PC-3 (cell line): ENCODE data around the gene PCNX2. TPM values are rescaled to one million over a fixed set of nuclear protein-coding genes. Genes with fewer than 3 reads are reported as not detected.

Experiments used
- ATAC-seq: fragments of 200-7000 bp; cut with Tn5 transposase; 2 replicates; pipeline ENCODE4 v1.9.1; 2020; ENCODE audit warnings: mild to moderate bottlenecking, moderate library complexity
- BruUV-seq: library from RNA; stranded (reverse); fragments of 400-500 nt; replicated peaks from 2 replicates; lab custom pipeline; 2021; lab: Mats Ljungman, UMichigan
- CTCF ChIA-PET: fragments of 300-600 bp; sonication (Branson Sonifier 250); formaldehyde crosslinking; loops from one replicate; lab custom pipeline; 2022; ENCODE audit warnings: antibody characterized with exemption; lab: Charles Lee
- POLR2A ChIA-PET: fragments of 300-600 bp; sonication (Branson Sonifier 250); formaldehyde crosslinking; loops from one replicate; lab custom pipeline; 2022; ENCODE audit warnings: antibody characterized with exemption; ENCODE audit not compliant: unreplicated experiment; lab: Charles Lee
- DNase-seq: peaks from one replicate; pipeline ENCODE4 v3.0.0-alpha.2; 2015
- H2AFZ ChIP-seq: fragments of 300-600 bp; sonication (generic); 2 replicates; pipeline ENCODE4 v1.6.0; 2016; ENCODE audit warnings: antibody characterized with exemption, low read length
- H3F3A ChIP-seq: fragments of 300-600 bp; sonication (generic); one replicate; pipeline ENCODE4 v1.6.0; 2017; ENCODE audit warnings: antibody characterized with exemption, low read length, control low read depth, mild to moderate bottlenecking; ENCODE audit not compliant: unreplicated experiment
- H3K27ac ChIP-seq: fragments of 300-600 bp; sonication (generic); 2 replicates; pipeline ENCODE4 v1.5.1; 2016; ENCODE audit warnings: mild to moderate bottlenecking, low read length
- H3K27me3 ChIP-seq: fragments of 300-600 bp; sonication (generic); 2 replicates; pipeline ENCODE4 v1.6.1; 2016; ENCODE audit warnings: low read length, mixed read lengths
- H3K36me3 ChIP-seq: fragments of 300-600 bp; sonication (generic); 2 replicates; pipeline ENCODE4 v1.6.1; 2016; ENCODE audit warnings: low read depth, mixed run types, low read length, mixed read lengths
- H3K4me1 ChIP-seq: fragments of 300-600 bp; sonication (generic); 2 replicates; pipeline ENCODE4 v1.5.1; 2016; ENCODE audit warnings: low read length; ENCODE audit not compliant: insufficient read depth
- H3K4me2 ChIP-seq: fragments of 300-600 bp; sonication (generic); 2 replicates; pipeline ENCODE4 v1.6.0; 2016; ENCODE audit warnings: low read length
- H3K4me3 ChIP-seq: fragments of 300-600 bp; sonication (generic); 2 replicates; pipeline ENCODE4 v1.5.1; 2016; ENCODE audit warnings: mild to moderate bottlenecking, low read length, mixed read lengths
- H3K79me2 ChIP-seq: fragments of 300-600 bp; sonication (generic); 2 replicates; pipeline ENCODE4 v1.6.1; 2017; ENCODE audit warnings: low read length, mixed read lengths
- H3K9ac ChIP-seq: fragments of 300-600 bp; sonication (generic); 2 replicates; pipeline ENCODE4 v1.6.0; 2016; ENCODE audit warnings: mild to moderate bottlenecking, low read length
- H3K9me2 ChIP-seq: fragments of 300-600 bp; sonication (generic); replicated peaks from 2 replicates; pipeline ENCODE4 v1.6.1; 2016; ENCODE audit warnings: mixed run types, low read length, mixed read lengths
- H3K9me3 ChIP-seq: fragments of 300-600 bp; sonication (generic); 2 replicates; pipeline ENCODE4 v1.6.1; 2016; ENCODE audit warnings: low read length, mixed read lengths
- H4K20me1 ChIP-seq: fragments of 300-600 bp; sonication (generic); 2 replicates; pipeline ENCODE4 v1.6.1; 2016; ENCODE audit warnings: low read length, mixed read lengths
- CTCF ChIP-seq: fragments of 300-600 bp; sonication (generic); conservative IDR thresholded peaks from 2 replicates; pipeline ENCODE4 v1.5.1; 2017; ENCODE audit warnings: antibody characterized with exemption, low read depth, mild to moderate bottlenecking, low read length
- EZH2 ChIP-seq: fragments of 300-600 bp; sonication (generic); IDR thresholded peaks from one replicate; pipeline ENCODE4 v1.6.1; 2017; ENCODE audit warnings: antibody characterized with exemption, mild to moderate bottlenecking, low read length; ENCODE audit not compliant: unreplicated experiment
- EZH2phosphoT487 ChIP-seq: fragments of 300-600 bp; sonication (generic); IDR thresholded peaks from 2 replicates; pipeline ENCODE4 v1.6.1; 2018; ENCODE audit warnings: mild to moderate bottlenecking, antibody characterized with exemption, low read length, borderline replicate concordance
- intact Hi-C: fragments of 100-400 bp; cut with micrococcal nuclease; formaldehyde crosslinking; loops from 2 replicates; pipeline ENCODE4 v1.9.0; 2023
- total RNA-seq: library from RNA; depleted of rRNA; stranded (reverse); fragments of >200 nt; gene quantifications from 2 replicates; pipeline ENCODE4 v1.2.3, GENCODE V29; 2014

PCNX2 gene
- total RNA-seq, 1 experiment from 2014 or later, result 17.3 TPM

DNA sequence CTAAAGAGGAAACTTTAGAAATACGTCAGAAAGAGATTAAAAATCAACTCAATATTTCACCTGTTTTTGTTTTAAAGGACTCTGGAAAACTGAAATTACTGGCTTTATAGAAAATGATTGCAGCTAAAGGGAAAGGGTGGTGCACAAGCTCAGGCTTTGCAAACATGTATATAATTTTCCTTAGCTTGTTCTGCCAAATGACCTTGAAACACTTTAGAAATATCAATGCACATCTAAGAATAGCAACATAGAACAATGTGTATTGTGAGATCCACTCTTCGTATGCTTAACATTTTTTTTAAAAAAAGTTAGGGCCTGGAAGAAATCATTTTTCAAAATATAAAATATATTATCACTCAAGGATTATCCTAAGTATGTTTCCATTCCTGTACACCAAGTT is 201.3 kb downstream of the PCNX2 start:
- BruUV-seq, result no TSS peak
- H3K4me1 ChIP-seq, result peaks cover 7% of the 10 kb centered on the region
- H2AFZ ChIP-seq, result no peak overlapping the region
- H3K27ac ChIP-seq, result no peak overlapping the region
- no peak overlapping the region for H3K9ac ChIP-seq
- no peaks in the 10 kb centered on the region for H3F3A ChIP-seq
- no peak overlapping the region for H3K4me2 ChIP-seq
- DNase-seq (no peak), ATAC-seq (no peak)
- ChIA-PET POLR2A (no interaction called here), CTCF (no interaction called here)
- TF ChIP-seq EZH2, result no peak
- no peak for TF ChIP-seq EZH2phosphoT487
- TF ChIP-seq CTCF, result no peak
- H3K27me3 ChIP-seq, result no peaks in the 10 kb centered on the region
- H3K4me3 ChIP-seq, result no peak overlapping the region
- no peaks in the 10 kb centered on the region for H3K9me3 ChIP-seq
- no peaks in the 10 kb centered on the region for H4K20me1 ChIP-seq
- no peaks in the 10 kb centered on the region for H3K9me2 ChIP-seq
- intact Hi-C loops, result no loop called here
- H3K36me3 ChIP-seq, result 0 out of 2 replicates have a peak, but pooled peaks cover 7% of the 10 kb centered on the region
- no peaks in the 10 kb centered on the region for H3K79me2 ChIP-seq

DNA sequence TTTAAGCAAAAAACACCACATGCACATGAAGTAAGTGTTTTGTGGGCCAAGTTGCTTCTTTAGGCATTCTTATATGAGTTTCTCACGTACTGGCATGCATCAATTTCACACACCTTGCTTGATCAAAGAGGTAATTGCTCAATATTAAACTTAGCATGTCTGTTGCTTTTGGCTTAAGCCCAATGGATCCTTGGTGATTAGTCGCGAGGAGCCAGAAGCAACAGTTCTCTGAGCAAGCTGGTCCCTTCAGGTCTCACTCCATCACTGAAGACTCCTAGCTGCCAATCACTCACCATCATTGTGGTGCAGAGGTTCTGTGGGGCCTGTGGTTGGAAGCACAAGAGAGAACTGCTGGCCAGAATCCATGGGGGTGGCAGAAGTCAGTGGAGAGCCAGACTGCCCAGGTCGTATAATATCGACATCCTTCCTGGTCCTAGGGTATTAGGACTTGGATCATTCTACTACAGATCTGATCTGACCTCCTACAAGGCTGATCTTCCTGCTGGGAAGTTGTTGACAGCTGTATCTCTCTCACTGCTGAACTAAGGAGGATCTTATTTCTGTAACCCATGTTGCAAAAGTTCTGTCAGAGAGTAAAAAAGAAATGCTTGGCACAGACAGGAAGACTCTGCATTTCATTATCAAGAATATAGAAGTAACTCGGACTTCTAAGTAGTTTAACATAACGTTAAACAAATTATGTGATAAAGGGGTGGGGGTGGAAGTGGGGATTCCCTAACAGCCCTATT is 204.6 kb downstream of the PCNX2 start:
- ChIA-PET CTCF (no interaction called here), POLR2A (no interaction called here)
- Histone ChIP-seq H3K79me2 (no peaks in the 10 kb centered on the region), H4K20me1 (no peaks in the 10 kb centered on the region), H2AFZ (no peak overlapping the region), H3K9me2 (no peaks in the 10 kb centered on the region), H3K9ac (no peak overlapping the region), H3K27ac (no peak overlapping the region), H3K9me3 (no peaks in the 10 kb centered on the region), H3K4me3 (no peak overlapping the region), H3K4me1 (peaks cover 12% of the 10 kb centered on the region), H3K36me3 (0 out of 2 replicates have a peak, but pooled peaks cover 7% of the 10 kb centered on the region), H3K27me3 (no peaks in the 10 kb centered on the region), H3K4me2 (no peak overlapping the region), H3F3A (peaks cover 2% of the 10 kb centered on the region)
- TF ChIP-seq EZH2 (no peak), EZH2phosphoT487 (no peak), CTCF (no peak)
- DNase-seq (no peak), ATAC-seq (no peak)
- intact Hi-C loops, result no loop called here
- no TSS peak for BruUV-seq

GRCh38 chr1:233089251-233089650 is 206.3 kb downstream of the PCNX2 start:
- Histone ChIP-seq H3K79me2 (no peaks in the 10 kb centered on the region), H3K4me2 (no peak overlapping the region), H3K9me2 (no peaks in the 10 kb centered on the region), H3K9ac (no peak overlapping the region), H3F3A (peaks cover 4% of the 10 kb centered on the region), H3K4me1 (peaks cover 28% of the 10 kb centered on the region), H2AFZ (no peak overlapping the region), H3K36me3 (0 out of 2 replicates have a peak, but pooled peaks cover 7% of the 10 kb centered on the region), H3K9me3 (no peaks in the 10 kb centered on the region), H3K27me3 (no peaks in the 10 kb centered on the region), H3K27ac (no peak overlapping the region), H3K4me3 (no peak overlapping the region), H4K20me1 (no peaks in the 10 kb centered on the region)
- ChIA-PET CTCF (no interaction called here), POLR2A (no interaction called here)
- TF ChIP-seq EZH2phosphoT487, result no peak
- TF ChIP-seq EZH2, result no peak
- no peak for TF ChIP-seq CTCF
- no peak for DNase-seq
- no peak for ATAC-seq
- no TSS peak for BruUV-seq
- intact Hi-C loops, result no loop called here
